ENCODE results near the gene MGLL.

DNA sequence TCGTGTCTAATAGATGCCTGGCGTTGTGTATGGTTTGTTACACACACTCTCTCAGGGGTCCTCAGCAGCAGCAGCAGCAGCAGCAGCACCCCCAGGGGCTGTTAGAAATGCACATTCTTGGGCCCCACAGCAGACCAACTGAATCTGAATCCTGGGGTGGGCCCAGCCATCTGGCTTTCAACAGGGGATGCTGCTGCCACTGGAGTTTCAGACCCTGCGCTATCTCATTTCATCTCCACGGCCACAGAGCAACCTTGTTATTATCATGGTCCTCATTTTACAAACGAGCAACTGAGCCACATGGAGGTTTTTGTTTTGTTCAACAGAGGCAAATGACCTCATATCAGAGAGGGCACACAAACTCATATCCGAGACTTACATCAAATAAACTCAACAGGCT, 47.7 kb downstream of the MGLL start:
- no peak for TF ChIP-seq FOSL1 (IDR thresholded peaks at IDR 0.05; ENCODE audit: low read depth)
- TF ChIP-seq EZH2 (IDR thresholded peaks at IDR 0.05): no peak
- no peak for TF ChIP-seq POLR2A (IDR thresholded peaks at IDR 0.05; ENCODE audit: borderline replicate concordance, extremely low read depth, insufficient read depth, insufficient read length)
- no peak for TF ChIP-seq YY1 (IDR thresholded peaks at IDR 0.05; ENCODE audit: extremely low read depth, insufficient replicate concordance, low read depth, low read length)
- TF ChIP-seq, protein P1, sequence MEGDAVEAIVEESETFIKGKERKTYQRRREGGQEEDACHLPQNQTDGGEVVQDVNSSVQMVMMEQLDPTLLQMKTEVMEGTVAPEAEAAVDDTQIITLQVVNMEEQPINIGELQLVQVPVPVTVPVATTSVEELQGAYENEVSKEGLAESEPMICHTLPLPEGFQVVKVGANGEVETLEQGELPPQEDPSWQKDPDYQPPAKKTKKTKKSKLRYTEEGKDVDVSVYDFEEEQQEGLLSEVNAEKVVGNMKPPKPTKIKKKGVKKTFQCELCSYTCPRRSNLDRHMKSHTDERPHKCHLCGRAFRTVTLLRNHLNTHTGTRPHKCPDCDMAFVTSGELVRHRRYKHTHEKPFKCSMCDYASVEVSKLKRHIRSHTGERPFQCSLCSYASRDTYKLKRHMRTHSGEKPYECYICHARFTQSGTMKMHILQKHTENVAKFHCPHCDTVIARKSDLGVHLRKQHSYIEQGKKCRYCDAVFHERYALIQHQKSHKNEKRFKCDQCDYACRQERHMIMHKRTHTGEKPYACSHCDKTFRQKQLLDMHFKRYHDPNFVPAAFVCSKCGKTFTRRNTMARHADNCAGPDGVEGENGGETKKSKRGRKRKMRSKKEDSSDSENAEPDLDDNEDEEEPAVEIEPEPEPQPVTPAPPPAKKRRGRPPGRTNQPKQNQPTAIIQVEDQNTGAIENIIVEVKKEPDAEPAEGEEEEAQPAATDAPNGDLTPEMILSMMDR (IDR thresholded peaks at IDR 0.05 in 2 of 3, conservative IDR thresholded peaks at IDR 0.05 in 1 of 3; ENCODE audit: borderline replicate concordance in 1 of 3, insufficient read depth in 1 of 3, low read depth in 2 of 3, low read length in 2 of 3): no peak
- no peak for TF ChIP-seq EZH2phosphoT487 (IDR thresholded peaks at IDR 0.05; ENCODE audit: borderline replicate concordance)
- TF ChIP-seq SP1 (IDR thresholded peaks at IDR 0.05; ENCODE audit: low read depth): no peak
- TF ChIP-seq POLR2AphosphoS5 (IDR thresholded peaks at IDR 0.05; ENCODE audit: low read depth, low read length): no peak
